Activated naive CD4-positive, alpha-beta T cell (primary cell): Measurements from ENCODE around the gene TCEA2.
A peak's percentile ranks its signal among the peaks of the same experiment; 100 is the strongest.
"Not testable (repeated sequence)": the region's sequence is repeated elsewhere in the genome, so short reads cannot be mapped to it uniquely, and the experiment has no call there.

ENCODE experiments used
- DNase-seq, 4 experiments: peaks; one replicate each; lab custom pipeline; 2025; lab: John Stamatoyannopoulos, UW

TCEA2 gene

GRCh38 chr20:64077876-64078551 is 15.0 kb downstream of the TCEA2 start:
- DNase-seq: peak in 2 of 4 experiments; percentile 56 to 60

- no peak for DNase-seq
These were observed 15.9 kb downstream of the TCEA2 start for GRCh38 chr20:64078934-64079272.

- peak in 1 of 4 experiments; percentile 64 for DNase-seq
These were observed 16.4 kb downstream of the TCEA2 start, which contains the start of gene RGS19 for GRCh38 chr20:64079273-64080012. RGS19 (minus strand) TSS chr20:64079518; CDS start chr20:64076886, 2,632 bp downstream.

GRCh38 chr20:64080013-64080812 is 17.2 kb downstream of the TCEA2 start, which contains the start of gene OPRL1:
OPRL1 (plus strand) TSS chr20:64080082; CDS start chr20:64092721, 12,639 bp downstream.
- DNase-seq: peak in 1 of 4 experiments; percentile 39

GRCh38 chr20:64080813-64081623 is 18.0 kb downstream of the TCEA2 start:
- no peak for DNase-seq

- no peak for DNase-seq
These were observed 18.6 kb downstream of the TCEA2 start for GRCh38 chr20:64081624-64081964.

- DNase-seq: no peak
These were observed 19.2 kb downstream of the TCEA2 start for GRCh38 chr20:64082126-64082731.

GRCh38 chr20:64082820-64083377 is 19.9 kb downstream of the TCEA2 start:
- no peak for DNase-seq

GRCh38 chr20:64083378-64083803 is 20.4 kb downstream of the TCEA2 start:
- peak in 3 of 4 experiments; percentile 33 to 58 (median 43) for DNase-seq

GRCh38 chr20:64083804-64084684 is 21.0 kb downstream of the TCEA2 start, which contains the start of gene LKAAEAR1:
LKAAEAR1 (minus strand) TSS chr20:64084398; CDS start chr20:64084219, 179 bp downstream.
- DNase-seq: no peak

- no peak for DNase-seq
These were observed 21.7 kb downstream of the TCEA2 start for GRCh38 chr20:64084685-64085152.

GRCh38 chr20:64086801-64087200 is 23.8 kb downstream of the TCEA2 start:
- no peak for DNase-seq

- not testable (repeated sequence) for DNase-seq
These were observed 24.3 kb downstream of the TCEA2 start for GRCh38 chr20:64087226-64087825.

GRCh38 chr20:64088586-64088985 is 25.6 kb downstream of the TCEA2 start:
- not testable (repeated sequence) for DNase-seq

GRCh38 chr20:64090165-64090564 is 27.2 kb downstream of the TCEA2 start:
- no peak for DNase-seq

GRCh38 chr20:64091340-64091739 is 28.3 kb downstream of the TCEA2 start:
- DNase-seq: no peak

- no peak for DNase-seq
These were observed 28.8 kb downstream of the TCEA2 start for GRCh38 chr20:64091770-64092169.

GRCh38 chr20:64092258-64093012 is 29.4 kb downstream of the TCEA2 start:
- DNase-seq: no peak
